NCI-H2029 treated with DMSO at 0.1 percent for 48 hours (cell line): Measurements from ENCODE around the gene SPTBN1.
"Not testable (repeated sequence)": the region's sequence is repeated elsewhere in the genome, so short reads cannot be mapped to it uniquely, and the experiment has no call there.

Experiments
- DNase-seq: peaks from one replicate; lab custom pipeline; 2025; lab: John Stamatoyannopoulos, UW

The SPTBN1 gene

GRCh38 chr2:54471221-54471711 lies 15.1 kb downstream of the SPTBN1 start:
- DNase-seq: no peak

GRCh38 chr2:54473851-54474250 lies 17.7 kb downstream of the SPTBN1 start:
- DNase-seq: no peak

- no peak for DNase-seq
Measured at GRCh38 chr2:54475285-54475684, 19.2 kb downstream of the SPTBN1 start.

- no peak for DNase-seq
Measured at GRCh38 chr2:54475919-54476318, 19.8 kb downstream of the SPTBN1 start.

- no peak for DNase-seq
Measured at GRCh38 chr2:54476852-54477251, 20.7 kb downstream of the SPTBN1 start.

GRCh38 chr2:54477896-54478295 lies 21.8 kb downstream of the SPTBN1 start:
- no peak for DNase-seq

- DNase-seq: no peak
Measured at GRCh38 chr2:54478899-54479298, 22.8 kb downstream of the SPTBN1 start.

- no peak for DNase-seq
Measured at GRCh38 chr2:54479424-54479823, 23.3 kb downstream of the SPTBN1 start.

GRCh38 chr2:54480025-54480424 lies 23.9 kb downstream of the SPTBN1 start:
- no peak for DNase-seq

GRCh38 chr2:54481686-54482085 lies 25.6 kb downstream of the SPTBN1 start:
- DNase-seq: no peak

- no peak for DNase-seq
Measured at GRCh38 chr2:54482715-54483114, 26.6 kb downstream of the SPTBN1 start.

GRCh38 chr2:54483426-54483825 lies 27.3 kb downstream of the SPTBN1 start:
- DNase-seq: no peak

- DNase-seq: not testable (repeated sequence)
Measured at GRCh38 chr2:54485756-54486155, 29.6 kb downstream of the SPTBN1 start.

GRCh38 chr2:54486766-54487165 lies 30.6 kb downstream of the SPTBN1 start:
- no peak for DNase-seq

- DNase-seq: no peak
Measured at GRCh38 chr2:54490863-54491262, 34.7 kb downstream of the SPTBN1 start.

GRCh38 chr2:54492335-54492734 lies 36.2 kb downstream of the SPTBN1 start:
- DNase-seq: no peak

GRCh38 chr2:54494087-54494486 lies 38.0 kb downstream of the SPTBN1 start:
- DNase-seq: no peak

GRCh38 chr2:54496920-54497319 lies 40.8 kb downstream of the SPTBN1 start:
- no peak for DNase-seq

GRCh38 chr2:54497763-54498680 lies 41.9 kb downstream of the SPTBN1 start:
- no peak for DNase-seq

GRCh38 chr2:54499661-54500060 lies 43.5 kb downstream of the SPTBN1 start:
- no peak for DNase-seq

- no peak for DNase-seq
Measured at GRCh38 chr2:54500404-54501205, 44.5 kb downstream of the SPTBN1 start.

- DNase-seq: no peak
Measured at GRCh38 chr2:54502731-54503130, 46.6 kb downstream of the SPTBN1 start.

- no peak for DNase-seq
Measured at GRCh38 chr2:54503192-54503591, 47.1 kb downstream of the SPTBN1 start.
